Hematopoietic multipotent progenitor cell treated with erythropoietin and hydrocortisone succinate and interleukin-3 and kit ligand, for 4 days (in vitro differentiated cells): ENCODE results near the gene AMTN.
A peak's percentile ranks its signal among the peaks of the same experiment; 100 is the strongest.
"Not testable (repeated sequence)": the region's sequence is repeated elsewhere in the genome, so short reads cannot be mapped to it uniquely, and the experiment has no call there.

ENCODE experiments used
- DNase-seq: peaks from one replicate; pipeline ENCODE4 v3.0.0-alpha.2; 2015

Gene AMTN

GRCh38 chr4:70518269-70518668 lies at the start of gene AMTN:
Gene AMTN (plus strand): TSS chr4:70518569. CDS start chr4:70518778, 209 bp downstream.
- no peak for DNase-seq

GRCh38 chr4:70471897-70472296 lies 46.5 kb upstream of the AMTN start, which contains the start of gene MUC7:
Gene MUC7 (plus strand): TSS chr4:70472197. CDS start chr4:70474022, 1,825 bp downstream.
- DNase-seq: no peak

- no peak for DNase-seq
Observed at GRCh38 chr4:70473679-70474078, 44.7 kb upstream of the AMTN start.

- no peak for DNase-seq
Observed at GRCh38 chr4:70488748-70489147, 29.6 kb upstream of the AMTN start.

GRCh38 chr4:70496231-70496630 lies 22.1 kb upstream of the AMTN start:
- no peak for DNase-seq

GRCh38 chr4:70501838-70502237 lies 16.5 kb upstream of the AMTN start:
- peak; percentile 16 for DNase-seq

DNA sequence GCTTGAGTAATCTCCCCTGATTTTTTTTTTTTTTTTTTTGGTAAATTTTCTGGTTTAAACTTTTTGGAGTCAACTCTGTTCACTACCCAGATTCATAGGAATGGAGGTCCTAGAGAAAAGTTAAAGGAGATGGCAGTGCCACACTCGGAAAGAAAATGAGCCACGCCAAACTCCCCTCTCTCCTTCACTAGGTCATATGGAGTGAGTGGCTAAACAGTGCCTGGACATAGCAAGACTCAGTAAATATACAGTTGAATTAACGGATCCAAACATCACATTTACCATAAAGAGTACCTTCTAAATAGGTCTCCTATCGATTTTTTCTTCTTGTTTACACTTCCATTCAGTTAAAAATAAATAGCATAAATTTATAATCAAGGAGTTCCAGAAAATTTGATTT lies 13.6 kb upstream of the AMTN start:
- DNase-seq: no peak

DNA sequence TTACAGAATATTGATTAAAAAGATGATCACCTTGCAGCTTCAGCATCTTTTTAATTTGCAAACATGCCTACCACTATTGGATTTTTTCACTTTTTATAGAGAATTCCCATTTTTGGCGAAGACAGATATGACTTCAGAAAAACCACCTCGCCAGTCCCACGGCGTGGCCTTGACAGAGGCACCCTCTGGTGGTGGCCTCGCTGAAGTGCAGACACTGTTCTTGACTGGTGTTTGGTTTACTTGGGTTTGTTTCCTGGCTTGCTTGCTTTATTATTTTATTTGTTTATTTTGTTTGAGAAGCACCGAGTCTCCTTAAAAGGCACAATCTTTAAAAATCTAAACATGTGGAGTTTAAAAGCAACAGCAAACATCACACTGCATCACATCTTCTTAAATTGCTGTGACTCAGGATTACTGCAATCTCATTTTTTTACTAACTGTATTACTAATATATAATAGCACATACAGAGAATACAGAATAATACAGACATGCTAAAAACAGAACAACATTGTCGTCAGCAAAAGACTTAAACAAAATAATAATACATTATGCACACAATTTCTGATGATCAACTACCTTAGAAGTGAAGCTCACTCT lies 13.1 kb upstream of the AMTN start:
- peak; percentile 65 for DNase-seq

DNA sequence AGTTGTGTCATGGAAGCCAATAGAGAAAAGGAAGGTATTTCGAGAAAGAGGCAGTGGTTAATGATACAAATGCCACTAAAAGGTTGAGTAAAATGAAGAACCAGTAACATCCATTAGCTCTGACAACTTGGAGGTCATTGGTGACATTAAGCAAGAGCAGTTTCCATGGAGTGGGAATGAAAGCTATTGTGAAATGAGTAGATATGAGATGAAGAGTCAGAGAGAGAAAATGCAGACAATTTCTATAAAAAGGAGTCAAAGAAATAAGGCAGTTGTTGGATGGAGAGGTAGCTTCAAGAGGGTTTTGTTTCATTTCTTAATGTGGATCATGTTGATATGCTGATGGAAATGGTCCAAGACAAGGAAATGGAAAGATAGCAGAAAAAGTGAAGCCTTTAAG lies 9.6 kb upstream of the AMTN start:
- no peak for DNase-seq

GRCh38 chr4:70511365-70511764 lies 7.0 kb upstream of the AMTN start:
- no peak for DNase-seq

DNA sequence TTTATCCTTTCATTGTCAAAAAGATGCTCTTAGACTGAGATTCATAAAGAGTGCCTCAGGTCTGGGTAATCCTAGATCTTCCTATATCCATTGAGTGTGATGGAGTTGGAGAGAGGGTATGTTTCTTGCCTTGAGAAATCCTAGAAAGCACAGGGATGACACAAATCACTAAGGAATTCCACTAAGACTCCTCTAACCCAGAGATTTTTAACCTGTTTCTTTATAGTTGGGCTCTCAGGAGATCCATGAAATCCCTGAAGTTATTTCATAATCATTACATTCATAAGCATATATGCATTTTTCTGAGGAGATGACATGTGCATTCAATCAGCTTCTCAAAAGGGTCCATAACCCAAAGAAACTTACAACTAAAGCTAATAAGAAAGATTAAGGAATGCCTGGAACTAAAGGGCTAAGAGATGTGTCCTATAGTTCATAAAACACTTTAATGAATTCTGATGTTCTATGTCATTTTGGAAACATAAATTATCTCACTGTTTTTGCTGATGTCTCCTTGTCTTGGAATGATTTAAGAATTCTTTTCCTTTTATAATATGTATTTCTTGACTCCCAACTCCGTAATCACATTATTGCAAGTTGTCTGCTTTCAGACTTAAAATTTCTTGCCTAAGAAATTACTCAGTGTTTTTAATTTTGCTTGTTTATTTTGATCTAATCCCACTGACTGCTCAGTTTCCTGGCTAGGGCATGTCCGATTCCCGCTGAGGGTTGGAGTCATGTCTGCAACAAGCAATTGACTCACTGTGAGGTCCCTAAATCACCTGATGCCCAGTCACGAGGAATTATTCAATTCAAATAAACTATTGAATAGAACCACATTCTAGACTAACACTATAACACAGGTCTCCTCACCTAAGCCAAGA lies 2.8 kb upstream of the AMTN start:
- DNase-seq: no peak

DNA sequence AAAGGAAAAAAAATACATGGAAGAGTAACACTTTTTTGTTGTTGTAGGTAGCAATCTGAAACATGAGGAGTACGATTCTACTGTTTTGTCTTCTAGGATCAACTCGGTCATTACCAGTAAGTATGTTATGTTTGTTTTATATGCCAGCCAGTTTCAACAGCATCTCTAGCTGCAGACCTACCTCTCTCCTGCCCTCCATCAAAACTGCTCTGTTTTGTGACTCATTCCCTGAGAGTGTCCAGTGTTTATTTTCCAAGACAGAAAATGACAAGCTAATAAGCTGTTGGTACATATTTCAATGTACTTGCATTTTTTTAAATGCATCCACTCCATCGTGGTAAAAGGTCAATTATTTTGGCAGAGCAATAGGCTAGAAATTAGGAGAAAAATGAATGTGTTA lies 347 bp downstream of the AMTN start:
- DNase-seq: no peak

GRCh38 chr4:70522626-70523025 lies 4.3 kb downstream of the AMTN start:
- DNase-seq: no peak

GRCh38 chr4:70530997-70531396 lies 12.6 kb downstream of the AMTN start:
- no peak for DNase-seq

- peak; percentile 10 for DNase-seq
Observed at GRCh38 chr4:70531981-70532380, 13.6 kb downstream of the AMTN start.

- DNase-seq: no peak
Observed at GRCh38 chr4:70533211-70533610, 14.8 kb downstream of the AMTN start.

DNA sequence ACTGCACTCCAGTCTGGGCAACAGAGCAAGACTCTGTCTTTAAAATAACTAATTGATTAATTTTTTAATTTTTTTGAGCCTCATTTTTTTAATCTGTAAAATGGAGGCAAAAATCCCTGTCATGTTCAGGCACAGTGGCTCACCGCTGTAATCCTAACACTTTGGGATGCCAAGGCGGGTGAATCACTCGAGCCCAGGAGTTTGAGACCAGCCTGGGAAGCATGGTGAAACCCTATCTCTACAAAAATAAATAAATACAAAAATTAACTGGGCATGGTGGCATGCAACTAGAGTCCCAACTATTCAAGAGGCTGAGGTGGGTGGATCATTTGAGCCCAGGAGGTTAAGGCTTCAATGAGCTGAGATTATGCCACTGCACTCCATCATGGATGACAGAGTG lies 15.4 kb downstream of the AMTN start:
- no peak for DNase-seq

DNA sequence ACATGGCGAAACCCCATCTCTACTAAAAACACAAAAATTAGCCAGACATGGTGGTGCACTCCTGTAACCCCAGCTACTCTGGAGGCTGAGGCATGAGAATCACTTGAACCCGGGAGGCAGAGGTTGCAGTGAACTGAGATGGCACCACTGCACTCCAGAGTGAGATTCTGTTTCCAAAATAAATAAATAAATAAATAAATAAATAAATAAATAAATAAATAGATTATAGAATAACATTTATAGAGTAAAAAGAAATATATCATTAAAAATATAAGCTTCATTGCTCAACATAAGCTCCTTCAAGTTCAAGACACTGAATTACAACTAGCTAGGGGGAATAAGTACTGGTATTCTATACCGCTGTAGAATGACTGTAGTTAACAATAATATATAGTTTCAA lies 16.5 kb downstream of the AMTN start:
- not testable (repeated sequence) for DNase-seq

GRCh38 chr4:70538869-70539268 lies 20.5 kb downstream of the AMTN start:
- no peak for DNase-seq

- DNase-seq: peak; percentile 56
Observed at GRCh38 chr4:70544279-70544868, 26.0 kb downstream of the AMTN start.

DNA sequence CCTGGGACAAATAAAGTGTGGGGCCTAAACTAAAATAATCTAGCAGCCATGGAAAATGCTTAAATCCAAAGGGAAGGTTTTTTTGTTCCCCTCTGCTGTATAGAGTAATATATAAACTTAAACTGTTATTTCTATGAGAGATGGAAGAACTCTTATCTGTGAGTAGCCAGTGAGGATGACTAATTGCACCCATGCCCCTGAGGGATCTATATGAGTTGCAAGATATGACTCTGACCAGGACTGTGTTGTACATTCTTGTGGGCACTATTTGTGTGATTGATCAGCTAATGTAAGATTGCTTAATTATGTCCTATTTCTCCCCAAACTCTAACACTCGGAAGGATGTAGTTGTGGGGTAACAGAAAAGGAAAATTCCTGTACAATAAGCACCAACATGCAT lies 38.5 kb downstream of the AMTN start:
- DNase-seq: peak; percentile 22

GRCh38 chr4:70559211-70559830 lies 41.0 kb downstream of the AMTN start:
- DNase-seq: peak; percentile 83

DNA sequence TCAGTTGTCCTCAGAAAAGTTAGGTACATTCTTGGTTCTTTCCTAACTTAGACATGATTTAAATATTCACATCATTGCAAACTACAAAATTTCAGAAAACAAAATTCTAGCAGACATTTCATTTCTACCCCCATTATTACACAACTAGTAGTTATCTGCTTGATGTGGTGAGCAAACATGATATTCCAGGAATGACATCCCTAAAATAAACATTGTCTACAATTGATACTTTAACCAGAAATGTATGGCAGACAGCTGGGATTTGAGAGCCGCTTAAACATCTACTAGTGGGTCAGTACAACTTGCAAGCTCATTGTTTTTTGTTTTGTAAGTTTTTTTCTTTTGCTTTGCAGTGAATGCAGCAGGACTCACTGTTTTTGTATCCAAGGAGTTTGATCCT lies 41.6 kb downstream of the AMTN start:
- no peak for DNase-seq

- DNase-seq: no peak
Observed at GRCh38 chr4:70564033-70564432, 45.7 kb downstream of the AMTN start.
